Astrocyte (in vitro differentiated cells and primary cell): ENCODE measurements around the gene KMT2C. TPM values are rescaled to one million over a fixed set of nuclear protein-coding genes. Genes with fewer than 3 reads are reported as not detected.
A peak's percentile ranks its signal among the peaks of the same experiment; 100 is the strongest.

ENCODE experiments used
- DNase-seq: peaks from one replicate; pipeline ENCODE4 v3.0.0-alpha.2; 2010; ENCODE audit warnings: low read depth
- FAIRE-seq: peaks from 2 replicates; lab custom pipeline; 2011; peaks lifted over from hg19 to GRCh38; lab: Jason Lieb, UNC
- H2AFZ ChIP-seq: 2 replicates; pipeline ENCODE4 v1.6.0; 2012; ENCODE audit warnings: low read depth, low read length, inconsistent platforms
- H3K27ac ChIP-seq: 2 replicates; pipeline ENCODE4 v1.5.1; 2011; ENCODE audit warnings: low read depth, low read length, inconsistent platforms
- H3K27me3 ChIP-seq: 2 replicates; pipeline ENCODE4 v1.6.0; 2011; ENCODE audit warnings: low read length, inconsistent platforms; ENCODE audit not compliant: insufficient read depth
- H3K36me3 ChIP-seq: 2 replicates; pipeline ENCODE4 v1.5.1; 2011; ENCODE audit warnings: low read length, inconsistent platforms; ENCODE audit not compliant: insufficient read depth
- H3K4me1 ChIP-seq: 2 replicates; pipeline ENCODE4 v1.5.1; 2011; ENCODE audit warnings: low read length, inconsistent platforms; ENCODE audit not compliant: insufficient read depth
- H3K4me2 ChIP-seq: 2 replicates; pipeline ENCODE4 v1.6.0; 2012; ENCODE audit warnings: low read length, inconsistent platforms
- H3K4me3 ChIP-seq: 2 replicates; pipeline ENCODE4 v1.5.1; 2011; ENCODE audit warnings: low read depth, mild to moderate bottlenecking, low read length, inconsistent platforms; ENCODE audit not compliant: insufficient read depth
- H3K79me2 ChIP-seq: 2 replicates; pipeline ENCODE4 v1.6.0; 2012; ENCODE audit warnings: mild to moderate bottlenecking, low read length, inconsistent platforms; ENCODE audit not compliant: insufficient read depth
- H3K9ac ChIP-seq: 2 replicates; pipeline ENCODE4 v1.6.0; 2012; ENCODE audit warnings: mild to moderate bottlenecking, low read length, inconsistent platforms
- H3K9me3 ChIP-seq: 2 replicates; pipeline ENCODE4 v1.5.1; 2012; ENCODE audit warnings: low read depth, mild to moderate bottlenecking, low read length, inconsistent platforms; ENCODE audit not compliant: insufficient read depth
- H4K20me1 ChIP-seq: 2 replicates; pipeline ENCODE4 v1.6.0; 2012; ENCODE audit warnings: low read length, inconsistent platforms; ENCODE audit not compliant: insufficient read depth
- H3K27ac Mint-ChIP-seq: one replicate; pipeline ENCODE4 v1.8.0; 2021; ENCODE audit warnings: mild to moderate bottlenecking, mixed read lengths; ENCODE audit not compliant: unreplicated experiment
- H3K27me3 Mint-ChIP-seq: one replicate; pipeline ENCODE4 v1.8.0; 2021; ENCODE audit warnings: low read depth, mixed read lengths; ENCODE audit not compliant: unreplicated experiment
- H3K36me3 Mint-ChIP-seq: one replicate; pipeline ENCODE4 v1.8.0; 2021; ENCODE audit warnings: low read depth, mixed read lengths; ENCODE audit not compliant: unreplicated experiment
- H3K4me1 Mint-ChIP-seq: one replicate; pipeline ENCODE4 v1.8.0; 2021; ENCODE audit warnings: low read depth, mixed read lengths; ENCODE audit not compliant: unreplicated experiment
- H3K4me3 Mint-ChIP-seq: one replicate; pipeline ENCODE4 v1.8.0; 2021; ENCODE audit warnings: mild to moderate bottlenecking, moderate library complexity, mixed read lengths; ENCODE audit not compliant: unreplicated experiment
- H3K9me3 Mint-ChIP-seq: one replicate; pipeline ENCODE4 v1.8.0; 2021; ENCODE audit warnings: mild to moderate bottlenecking, mixed read lengths; ENCODE audit not compliant: unreplicated experiment
- CTCF ChIP-seq: IDR thresholded peaks from 2 replicates; pipeline ENCODE4 v1.5.1; 2011; ENCODE audit warnings: low read depth, mild to moderate bottlenecking, inconsistent platforms, low read length, moderate library complexity; ENCODE audit not compliant: insufficient read depth
- EZH2 ChIP-seq: IDR thresholded peaks from 2 replicates; pipeline ENCODE4 v1.6.1; 2012; ENCODE audit warnings: mild to moderate bottlenecking, low read length, inconsistent platforms; ENCODE audit not compliant: insufficient read depth
- total RNA-seq: library from RNA; stranded (reverse); gene quantifications from 2 replicates; pipeline ENCODE4 v1.2.1, GENCODE V29; 2021

Gene KMT2C
- total RNA-seq, 1 donor from 2014 or later, result 59.0 TPM

- Histone ChIP-seq H3K4me1 (peaks cover 15% of the 10 kb centered on the region), H3K9ac (no peak overlapping the region), H4K20me1 (peaks cover 67% of the 10 kb centered on the region), H3K4me3 (no peak overlapping the region), H3K4me2 (no peak overlapping the region), H3K9me3 (no peaks in the 10 kb centered on the region), H3K27me3 (no peaks in the 10 kb centered on the region), H2AFZ (no peak overlapping the region), H3K79me2 (no peaks in the 10 kb centered on the region), H3K27ac (no peak overlapping the region), H3K36me3 (peaks cover 63% of the 10 kb centered on the region)
- no peak overlapping the region for H3K4me3 Mint-ChIP-seq
- no peak for TF ChIP-seq CTCF
- TF ChIP-seq EZH2, result no peak
- H3K27ac Mint-ChIP-seq, result no peak overlapping the region
- H3K36me3 Mint-ChIP-seq, result peaks cover 13% of the 10 kb centered on the region
- no peaks in the 10 kb centered on the region for H3K4me1 Mint-ChIP-seq
- no peak for FAIRE-seq
- H3K9me3 Mint-ChIP-seq, result no peaks in the 10 kb centered on the region
- H3K27me3 Mint-ChIP-seq, result no peaks in the 10 kb centered on the region
- DNase-seq, result no peak
Measured at GRCh38 chr7:152148706-152149105, 287.1 kb downstream of the KMT2C start.

- Histone ChIP-seq H3K4me1 (peaks cover 15% of the 10 kb centered on the region), H3K4me2 (peak overlapping the region; percentile 38), H3K9me3 (no peaks in the 10 kb centered on the region), H3K4me3 (no peak overlapping the region), H3K27me3 (no peaks in the 10 kb centered on the region), H3K27ac (no peak overlapping the region), H4K20me1 (peaks cover 76% of the 10 kb centered on the region), H2AFZ (no peak overlapping the region), H3K79me2 (no peaks in the 10 kb centered on the region), H3K9ac (no peak overlapping the region), H3K36me3 (peaks cover 46% of the 10 kb centered on the region)
- H3K9me3 Mint-ChIP-seq, result no peaks in the 10 kb centered on the region
- peaks cover 15% of the 10 kb centered on the region for H3K36me3 Mint-ChIP-seq
- TF ChIP-seq CTCF (peak; percentile 69), EZH2 (no peak)
- no peaks in the 10 kb centered on the region for H3K27me3 Mint-ChIP-seq
- DNase-seq, result peak; percentile 88
- FAIRE-seq, result peak; percentile 64
- peaks cover 2% of the 10 kb centered on the region for H3K4me1 Mint-ChIP-seq
- no peak overlapping the region for H3K27ac Mint-ChIP-seq
- no peak overlapping the region for H3K4me3 Mint-ChIP-seq
Measured at GRCh38 chr7:152145853-152146466, 289.8 kb downstream of the KMT2C start.

- FAIRE-seq, result no peak
Measured at GRCh38 chr7:152144557-152145245, 291.1 kb downstream of the KMT2C start.

More at GRCh38 chr7:152144557-152145245, 291.1 kb downstream of the KMT2C start:
- Histone ChIP-seq H3K9me3 (no peaks in the 10 kb centered on the region), H4K20me1 (peaks cover 84% of the 10 kb centered on the region), H3K27me3 (no peaks in the 10 kb centered on the region), H3K4me1 (peaks cover 15% of the 10 kb centered on the region), H3K4me2 (no peak overlapping the region), H3K4me3 (no peak overlapping the region), H2AFZ (no peak overlapping the region), H3K79me2 (no peaks in the 10 kb centered on the region), H3K27ac (no peak overlapping the region), H3K36me3 (peaks cover 46% of the 10 kb centered on the region), H3K9ac (no peak overlapping the region)
- no peaks in the 10 kb centered on the region for H3K27me3 Mint-ChIP-seq
- no peaks in the 10 kb centered on the region for H3K9me3 Mint-ChIP-seq
- no peak for DNase-seq
- peaks cover 2% of the 10 kb centered on the region for H3K4me1 Mint-ChIP-seq
- H3K4me3 Mint-ChIP-seq, result no peak overlapping the region
- TF ChIP-seq CTCF (no peak), EZH2 (no peak)
- H3K36me3 Mint-ChIP-seq, result peaks cover 23% of the 10 kb centered on the region
- H3K27ac Mint-ChIP-seq, result no peak overlapping the region
